ENCODE results near the gene RUVBL2.
A peak's percentile ranks its signal among the peaks of the same experiment; 100 is the strongest.

Gene RUVBL2

GRCh38 chr19:48989701-48990291, 3.9 kb upstream of the RUVBL2 start:
- no peak for DNase-seq (ENCODE audit: low spot score)

DNA sequence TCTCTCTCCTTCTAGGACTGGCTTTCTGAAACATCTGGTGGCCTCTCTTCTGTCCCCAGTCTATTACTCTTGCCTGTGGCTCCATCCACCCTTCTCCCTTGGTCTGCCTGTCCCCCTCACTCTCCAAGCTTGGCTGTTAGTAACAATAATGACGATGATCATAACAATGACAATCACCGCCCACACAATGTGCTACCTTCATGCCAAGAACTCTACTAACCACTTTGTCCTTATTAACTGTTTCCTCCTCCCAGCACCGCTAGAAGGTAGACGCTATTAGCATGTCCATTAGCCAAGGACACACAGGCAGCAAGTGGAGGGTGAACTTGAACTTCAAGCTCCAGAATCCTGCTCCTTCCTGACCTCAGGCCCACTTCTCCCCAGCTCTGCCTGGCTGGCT, 3.3 kb upstream of the RUVBL2 start:
- DNase-seq (ENCODE audit: low spot score), result no peak

DNA sequence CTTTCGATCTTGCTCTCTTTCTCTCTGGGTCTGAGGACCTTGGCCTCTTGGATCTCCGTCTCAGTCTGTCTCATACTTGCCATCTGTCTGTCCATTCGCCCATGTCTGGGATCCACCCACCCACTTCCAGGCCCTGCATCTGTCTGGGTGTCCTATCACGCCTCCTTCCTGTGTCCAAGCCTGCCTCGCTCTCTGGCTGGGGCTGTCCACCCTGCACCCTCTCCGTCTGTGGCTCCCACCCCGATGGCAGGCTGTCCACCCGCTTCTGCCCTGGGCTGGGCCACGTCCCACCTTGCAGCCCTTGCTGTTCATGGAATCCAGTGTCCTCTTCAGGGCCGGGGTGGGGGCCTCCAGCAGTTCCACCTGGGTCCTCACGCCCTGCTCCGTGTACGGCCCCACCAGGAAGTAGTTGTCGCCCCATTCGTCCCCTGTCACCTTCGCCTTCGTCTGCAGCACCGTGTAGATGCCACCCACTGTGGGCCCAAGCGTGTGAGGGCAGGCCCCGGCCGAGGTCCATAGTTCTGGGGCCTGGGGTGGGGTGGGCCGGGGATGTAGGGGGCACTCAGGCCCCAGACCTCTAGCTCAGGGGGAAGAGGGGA, 2.6 kb upstream of the RUVBL2 start:
- no peak for DNase-seq (ENCODE audit: low spot score)

DNA sequence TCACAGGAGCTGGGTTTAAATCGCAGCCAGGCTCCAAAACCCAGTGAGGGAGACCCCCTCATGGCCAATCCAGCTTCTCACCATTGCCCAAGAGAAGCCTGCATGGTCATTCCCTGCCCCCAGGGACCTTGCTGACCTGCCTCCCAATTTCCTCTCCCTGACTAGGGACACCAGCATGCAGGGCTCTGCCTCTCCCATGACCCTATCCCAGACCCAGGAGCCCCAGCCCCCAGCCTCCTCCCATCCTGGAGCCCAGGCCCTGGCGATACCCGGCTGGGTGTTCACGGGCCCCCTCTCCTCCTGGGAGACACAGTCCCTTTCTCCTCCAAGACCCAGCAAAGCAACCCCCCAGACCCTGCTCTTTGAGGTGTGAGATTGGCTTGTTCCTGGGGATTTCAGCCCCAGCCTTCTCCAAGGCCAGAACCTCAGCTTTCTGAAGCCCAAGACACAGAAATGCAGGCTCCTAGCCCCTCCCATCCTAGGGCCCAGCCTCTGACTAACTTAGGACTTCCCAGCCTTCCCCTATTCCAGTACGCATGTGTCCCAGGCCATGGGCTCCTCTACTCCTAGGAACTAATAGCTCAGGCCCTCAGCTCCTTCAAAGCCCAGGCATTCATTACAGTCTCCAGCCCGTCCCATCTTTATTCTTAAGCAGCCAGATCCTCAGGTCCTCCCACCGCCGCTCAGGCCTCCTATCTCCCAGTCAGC, 1.7 kb upstream of the RUVBL2 start:
- DNase-seq (ENCODE audit: low spot score), result peak; percentile 71

GRCh38 chr19:48992581-48993174, 1.0 kb upstream of the RUVBL2 start:
- DNase-seq (ENCODE audit: low spot score), result no peak

GRCh38 chr19:48994035-48994386, 324 bp downstream of the RUVBL2 start:
- no peak for DNase-seq (ENCODE audit: low spot score)

DNA sequence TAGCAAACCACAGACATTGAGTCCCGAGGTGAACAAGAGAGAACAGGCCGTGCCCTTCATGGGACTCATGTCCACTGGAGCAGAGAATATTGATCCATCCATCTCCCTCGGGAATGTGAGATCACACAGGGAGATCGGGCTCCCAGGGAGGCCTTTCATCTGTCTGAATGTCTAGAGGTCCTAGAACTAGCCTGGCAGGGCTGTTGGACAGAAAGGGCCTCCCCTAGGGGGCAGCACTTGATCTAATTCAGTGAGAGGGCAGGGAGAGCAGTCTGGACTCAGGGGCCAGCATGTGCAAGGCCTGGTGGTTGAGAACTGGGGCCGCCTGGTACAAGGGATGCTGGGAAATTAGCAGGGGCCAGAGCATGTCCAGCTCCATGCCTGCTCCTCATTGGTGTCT, 4.3 kb downstream of the RUVBL2 start:
- DNase-seq (ENCODE audit: low spot score), result peak; percentile 73

GRCh38 chr19:48999481-49000325, 6.0 kb downstream of the RUVBL2 start:
- peak; percentile 78 for DNase-seq (ENCODE audit: low spot score)

GRCh38 chr19:49004133-49004532, 10.4 kb downstream of the RUVBL2 start:
- DNase-seq (ENCODE audit: low spot score), result no peak

GRCh38 chr19:49004964-49005614, 11.4 kb downstream of the RUVBL2 start:
- DNase-seq (ENCODE audit: low spot score), result no peak

- no peak for DNase-seq (ENCODE audit: low spot score)
These were observed 13.2 kb downstream of the RUVBL2 start for GRCh38 chr19:49006905-49007304.

GRCh38 chr19:49009828-49010227, 16.1 kb downstream of the RUVBL2 start:
- no peak for DNase-seq (ENCODE audit: low spot score)

GRCh38 chr19:49010453-49010852, 16.8 kb downstream of the RUVBL2 start:
- DNase-seq (ENCODE audit: low spot score), result no peak

GRCh38 chr19:49011194-49011593, 17.5 kb downstream of the RUVBL2 start:
- DNase-seq (ENCODE audit: low spot score), result no peak

GRCh38 chr19:49014123-49014869, 20.6 kb downstream of the RUVBL2 start:
- DNase-seq (ENCODE audit: low spot score), result no peak

DNA sequence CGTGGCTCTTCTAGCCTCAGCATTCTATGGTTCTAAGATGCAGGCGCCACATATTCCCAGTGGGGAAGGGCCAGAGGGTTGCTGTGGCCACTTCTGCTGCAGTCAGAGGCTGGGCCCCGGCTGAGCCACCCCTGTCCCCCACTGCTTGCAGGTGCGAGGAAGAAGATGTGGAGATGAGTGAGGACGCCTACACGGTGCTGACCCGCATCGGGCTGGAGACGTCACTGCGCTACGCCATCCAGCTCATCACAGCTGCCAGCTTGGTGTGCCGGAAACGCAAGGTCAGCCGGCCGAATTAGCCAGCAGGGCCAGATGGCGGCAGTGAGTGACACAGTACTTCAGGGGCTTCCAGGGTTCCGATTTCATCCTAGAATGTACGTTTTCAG, 21.2 kb downstream of the RUVBL2 start:
- no peak for DNase-seq (ENCODE audit: low spot score)

DNA sequence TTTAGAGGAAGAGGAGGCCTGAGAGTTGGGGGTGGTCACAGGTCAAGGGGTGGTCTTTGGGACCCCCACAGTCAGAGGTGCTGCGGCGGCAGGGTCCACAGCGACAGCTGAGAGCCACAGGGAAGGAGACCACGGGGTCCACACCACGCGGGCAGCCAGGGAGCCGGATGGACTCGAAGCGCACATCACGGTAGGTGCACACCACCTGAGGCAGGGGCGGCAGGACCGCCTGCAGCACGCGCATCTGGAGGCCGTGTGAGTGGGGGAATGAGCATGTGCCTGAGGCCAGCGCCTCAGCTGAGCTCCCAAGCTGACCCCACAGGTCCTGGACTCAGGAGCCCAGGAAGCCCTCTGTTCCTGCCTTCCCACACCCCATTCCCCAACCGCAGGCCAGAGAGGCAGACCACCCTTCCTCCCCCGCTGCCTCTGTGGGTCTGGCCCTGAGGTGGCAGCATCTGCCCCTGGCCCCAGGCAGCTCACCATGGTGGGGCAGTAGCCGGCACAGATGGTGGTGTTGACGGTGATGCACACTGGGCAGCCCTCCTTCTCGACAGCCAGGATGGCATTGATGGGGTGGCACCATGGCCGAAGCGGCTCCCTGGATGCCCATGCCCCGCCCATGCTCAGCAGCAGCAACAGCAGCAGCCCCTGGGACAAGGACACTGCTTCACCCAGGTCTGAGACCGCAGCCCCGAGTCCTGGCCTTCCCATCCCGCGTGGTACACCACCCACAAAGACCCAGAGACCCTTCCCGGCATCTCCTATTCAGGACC, 22.6 kb downstream of the RUVBL2 start:
- no peak for DNase-seq (ENCODE audit: low spot score)

DNA sequence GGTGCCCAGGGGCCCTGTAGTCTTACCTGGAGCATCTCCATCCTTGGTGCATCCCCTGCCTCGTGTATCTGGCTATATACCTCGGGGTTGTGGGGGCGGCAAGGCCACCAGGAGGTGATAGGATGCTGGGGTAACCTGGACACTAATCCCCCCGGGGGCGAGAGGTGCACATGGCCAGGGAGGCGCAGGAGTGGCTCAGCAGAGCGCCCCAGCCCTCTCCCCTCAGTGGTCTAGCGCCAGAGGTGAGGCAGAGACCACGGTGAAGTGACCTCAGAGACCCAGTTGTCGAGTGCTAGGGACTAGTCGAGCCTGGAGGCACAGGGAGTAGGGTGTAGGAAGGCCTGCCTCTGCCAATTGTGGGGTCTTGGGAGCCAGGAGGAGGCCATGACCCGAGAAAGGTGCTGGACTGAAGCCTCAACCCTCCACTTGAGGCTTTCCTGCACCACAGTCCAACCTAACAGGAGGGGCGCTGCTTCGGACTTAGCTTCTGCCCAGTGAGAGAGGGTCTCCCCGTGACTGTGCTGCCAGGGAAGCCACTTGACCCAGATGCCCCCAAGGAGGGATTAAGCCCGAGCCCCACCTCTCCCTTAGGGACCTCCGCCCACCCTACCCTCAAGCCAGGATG, 23.5 kb downstream of the RUVBL2 start, which contains the start of gene LHB:
LHB (minus strand) TSS at position 51 of the 625 bp plus-strand sequence; CDS start at position 41, 10 bp downstream.
- DNase-seq (ENCODE audit: low spot score), result peak; percentile 19

DNA sequence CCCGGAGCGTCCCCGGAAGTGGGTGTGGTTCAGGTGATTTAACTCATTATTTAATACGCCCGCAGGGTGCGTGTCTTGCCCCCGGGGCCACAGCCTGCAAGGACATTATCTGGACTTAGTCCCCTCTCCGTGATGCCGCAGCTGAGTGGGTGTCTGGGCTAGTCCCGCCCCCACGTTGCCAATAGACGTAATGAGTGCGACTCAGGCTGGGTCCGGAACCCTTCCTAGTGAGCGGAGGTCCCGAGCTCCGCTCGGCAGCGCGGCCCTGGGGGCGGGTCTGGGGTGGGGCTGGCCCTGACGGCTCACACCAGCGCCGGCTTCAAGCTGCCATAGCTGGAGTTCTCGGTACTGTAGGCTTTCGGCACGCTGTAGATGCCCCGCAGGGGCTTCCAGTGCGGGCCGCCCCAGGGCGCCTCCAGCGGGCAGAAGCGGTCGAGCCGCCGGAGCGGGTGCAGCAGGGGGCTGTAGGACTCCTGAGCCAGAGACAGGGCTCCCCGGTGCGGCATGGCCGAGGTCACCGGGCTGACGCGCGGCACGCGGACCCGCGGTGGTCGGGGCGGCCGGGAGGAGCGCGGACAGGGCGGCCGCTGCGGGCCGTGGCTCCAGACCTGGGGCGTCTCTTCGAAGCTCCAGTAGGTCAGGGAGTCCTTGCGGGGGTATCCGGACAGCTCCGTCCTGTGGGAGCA, 24.1 kb downstream of the RUVBL2 start:
- peak; percentile 85 for DNase-seq (ENCODE audit: low spot score)
